HL-60 (cell line): Measurements from ENCODE around the gene APOL1.

Source experiments
- CTCF ChIP-seq: IDR thresholded peaks from one replicate; pipeline ENCODE4 v1.5.1; 2011; ENCODE audit warnings: low read length, control low read depth, inconsistent platforms; ENCODE audit not compliant: insufficient read depth
- GABPA ChIP-seq: IDR thresholded peaks from 2 replicates; pipeline ENCODE4 v1.6.1; 2012; ENCODE audit warnings: low read depth
- POLR2AphosphoS5 ChIP-seq: IDR thresholded peaks from 2 replicates; pipeline ENCODE4 v1.6.1; 2012; ENCODE audit warnings: low read depth

DNA sequence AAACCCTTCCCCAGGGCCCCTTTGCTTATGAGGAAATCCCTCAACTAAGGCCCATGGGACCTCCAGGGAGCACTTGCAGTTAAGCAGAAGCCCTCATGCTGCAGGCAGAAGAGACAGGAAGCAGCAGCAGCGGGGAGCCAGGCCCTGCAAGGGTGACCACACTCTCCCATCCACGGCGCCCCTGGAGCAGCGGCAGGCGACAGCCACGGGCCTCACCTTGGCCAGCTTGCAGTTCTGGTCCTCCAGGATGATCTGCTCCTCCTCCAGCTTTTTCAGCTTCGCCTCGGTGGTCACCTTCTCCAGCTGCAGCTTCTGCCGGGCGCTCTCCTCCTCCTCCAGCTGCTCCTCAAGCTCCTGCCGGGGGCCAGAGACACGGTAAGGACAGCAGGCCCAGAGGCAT lies 47.0 kb downstream of the APOL1 start:
- TF ChIP-seq CTCF (no peak), POLR2AphosphoS5 (no peak), GABPA (no peak)
